Measurements from ENCODE around the gene CCNDBP1. TPM values are rescaled to one million over a fixed set of nuclear protein-coding genes. Genes with fewer than 3 reads are reported as not detected.

The CCNDBP1 gene
- total RNA-seq, 1 experiment from 2014 or later, result 20.4 TPM

DNA sequence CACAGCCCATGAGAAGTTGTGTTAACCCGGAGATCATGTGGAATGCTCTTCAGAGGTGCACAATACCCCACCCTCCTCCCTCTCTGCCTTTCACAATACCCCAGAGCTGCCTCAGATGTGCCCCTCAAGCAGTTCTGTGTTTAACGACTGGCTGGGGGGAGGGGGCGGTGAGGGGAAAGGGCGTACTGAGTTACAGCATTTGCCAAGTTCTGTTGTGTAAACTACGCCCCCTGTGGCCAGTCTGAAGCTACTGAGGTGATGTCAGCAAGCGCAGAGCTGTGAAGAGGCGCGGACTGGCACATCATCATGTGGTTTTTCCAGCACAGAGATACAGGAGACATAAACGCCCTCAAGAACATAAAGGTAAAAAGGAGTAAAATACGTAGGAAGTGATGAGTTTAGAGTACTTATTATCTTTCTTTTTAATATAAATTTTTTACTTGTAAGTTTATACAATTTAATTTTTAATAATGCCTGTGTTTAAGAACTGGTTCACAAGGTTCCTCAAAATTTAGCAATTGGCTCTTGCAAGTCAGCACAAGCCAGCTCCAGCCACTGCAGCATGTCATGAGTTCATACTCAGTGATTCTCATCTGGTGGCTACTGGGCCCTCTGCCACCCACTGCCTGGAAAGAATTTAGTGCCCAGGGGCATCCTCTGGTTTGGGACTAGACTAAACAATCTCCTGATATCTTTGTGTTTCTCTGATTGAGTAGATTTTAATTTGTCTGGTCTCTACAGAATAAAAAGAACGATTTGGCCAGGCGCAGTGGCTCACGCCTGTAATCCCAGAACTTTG is 33.9 kb downstream of the CCNDBP1 start:
- Mint-ChIP-seq H3K36me3 (no peaks in the 10 kb centered on the region), H3K4me3 (no peak overlapping the region), H3K4me1 (peaks cover 8% of the 10 kb centered on the region), H3K27ac (no peak overlapping the region), H3K27me3 (ENCODE audit: low read depth) (no peaks in the 10 kb centered on the region; the same call in 1 of the 2 replicates), H3K9me3 (no peaks in the 10 kb centered on the region)
- no peak for TF ChIP-seq ETV6 (CRISPR knock-in tag; IDR thresholded peaks at IDR 0.05)
- TF ChIP-seq, protein P1, sequence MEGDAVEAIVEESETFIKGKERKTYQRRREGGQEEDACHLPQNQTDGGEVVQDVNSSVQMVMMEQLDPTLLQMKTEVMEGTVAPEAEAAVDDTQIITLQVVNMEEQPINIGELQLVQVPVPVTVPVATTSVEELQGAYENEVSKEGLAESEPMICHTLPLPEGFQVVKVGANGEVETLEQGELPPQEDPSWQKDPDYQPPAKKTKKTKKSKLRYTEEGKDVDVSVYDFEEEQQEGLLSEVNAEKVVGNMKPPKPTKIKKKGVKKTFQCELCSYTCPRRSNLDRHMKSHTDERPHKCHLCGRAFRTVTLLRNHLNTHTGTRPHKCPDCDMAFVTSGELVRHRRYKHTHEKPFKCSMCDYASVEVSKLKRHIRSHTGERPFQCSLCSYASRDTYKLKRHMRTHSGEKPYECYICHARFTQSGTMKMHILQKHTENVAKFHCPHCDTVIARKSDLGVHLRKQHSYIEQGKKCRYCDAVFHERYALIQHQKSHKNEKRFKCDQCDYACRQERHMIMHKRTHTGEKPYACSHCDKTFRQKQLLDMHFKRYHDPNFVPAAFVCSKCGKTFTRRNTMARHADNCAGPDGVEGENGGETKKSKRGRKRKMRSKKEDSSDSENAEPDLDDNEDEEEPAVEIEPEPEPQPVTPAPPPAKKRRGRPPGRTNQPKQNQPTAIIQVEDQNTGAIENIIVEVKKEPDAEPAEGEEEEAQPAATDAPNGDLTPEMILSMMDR (IDR thresholded peaks at IDR 0.05), result peak; percentile 67
- ATAC-seq, result peak; percentile 96
- DNase-seq (ENCODE audit: low spot score), result peak; percentile 80
- CTCF ChIA-PET, result interaction anchor here (0.6 to 2.1 kb wide), 37 partner anchors 8 to 546 kb away, joined by 3 to 30 read pairs (median 4); partner anchors contain the start of genes CCNDBP1, TGM5, TGM7 and TUBGCP4
- POLR2A ChIA-PET, result interaction anchor here (0.7 kb wide), 1 partner anchor 9 kb away, joined by 3 read pairs; no protein-coding TSS in a partner anchor

DNA sequence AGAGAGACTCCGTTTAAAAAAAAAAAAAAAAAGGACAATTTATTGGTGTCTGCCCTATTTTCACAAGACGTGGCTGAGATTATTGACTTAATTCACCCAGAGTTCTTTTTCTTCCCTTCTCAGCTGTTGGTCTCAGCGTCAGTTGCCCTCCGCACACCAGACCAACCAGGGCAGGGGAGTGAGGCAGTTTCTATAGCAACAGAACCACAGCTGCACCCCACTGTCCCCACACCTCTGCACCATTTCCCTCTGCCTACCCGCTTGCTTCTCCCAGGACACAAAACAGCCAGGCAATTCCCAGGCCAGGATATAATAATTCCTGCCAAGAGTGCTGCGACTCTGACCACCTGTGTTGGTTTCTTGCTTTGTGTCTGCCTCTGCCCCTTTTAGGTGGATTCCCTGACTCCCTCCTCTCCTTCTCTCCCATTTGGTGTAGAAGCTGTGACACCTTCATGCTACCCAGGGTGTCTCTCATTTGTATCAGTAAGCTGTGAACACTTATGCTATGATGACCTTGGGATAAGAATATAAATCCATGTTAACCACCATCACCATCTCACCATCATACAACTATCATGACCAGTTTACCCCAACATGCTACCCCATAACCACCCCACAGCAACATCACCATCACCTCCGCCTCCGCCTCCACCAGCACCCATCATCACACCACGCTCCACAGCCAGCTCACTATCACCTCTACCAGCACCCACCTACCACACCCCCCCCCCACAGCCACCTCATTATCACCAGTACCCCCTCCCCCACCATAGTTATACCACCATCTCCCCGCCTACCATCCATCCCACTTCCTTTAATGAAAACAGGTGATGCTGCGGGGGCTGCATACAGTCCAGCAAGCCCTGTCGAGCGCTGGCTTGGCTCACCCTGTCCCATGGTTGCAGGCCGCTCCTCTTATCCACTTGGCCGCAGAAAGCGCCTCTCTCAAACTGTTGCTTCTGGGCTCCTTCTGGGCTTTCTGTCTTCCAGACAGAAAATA is 35.0 kb downstream of the CCNDBP1 start:
- no peak for TF ChIP-seq ATF1 (CRISPR knock-in tag; IDR thresholded peaks at IDR 0.05)
- TF ChIP-seq, protein P2, sequence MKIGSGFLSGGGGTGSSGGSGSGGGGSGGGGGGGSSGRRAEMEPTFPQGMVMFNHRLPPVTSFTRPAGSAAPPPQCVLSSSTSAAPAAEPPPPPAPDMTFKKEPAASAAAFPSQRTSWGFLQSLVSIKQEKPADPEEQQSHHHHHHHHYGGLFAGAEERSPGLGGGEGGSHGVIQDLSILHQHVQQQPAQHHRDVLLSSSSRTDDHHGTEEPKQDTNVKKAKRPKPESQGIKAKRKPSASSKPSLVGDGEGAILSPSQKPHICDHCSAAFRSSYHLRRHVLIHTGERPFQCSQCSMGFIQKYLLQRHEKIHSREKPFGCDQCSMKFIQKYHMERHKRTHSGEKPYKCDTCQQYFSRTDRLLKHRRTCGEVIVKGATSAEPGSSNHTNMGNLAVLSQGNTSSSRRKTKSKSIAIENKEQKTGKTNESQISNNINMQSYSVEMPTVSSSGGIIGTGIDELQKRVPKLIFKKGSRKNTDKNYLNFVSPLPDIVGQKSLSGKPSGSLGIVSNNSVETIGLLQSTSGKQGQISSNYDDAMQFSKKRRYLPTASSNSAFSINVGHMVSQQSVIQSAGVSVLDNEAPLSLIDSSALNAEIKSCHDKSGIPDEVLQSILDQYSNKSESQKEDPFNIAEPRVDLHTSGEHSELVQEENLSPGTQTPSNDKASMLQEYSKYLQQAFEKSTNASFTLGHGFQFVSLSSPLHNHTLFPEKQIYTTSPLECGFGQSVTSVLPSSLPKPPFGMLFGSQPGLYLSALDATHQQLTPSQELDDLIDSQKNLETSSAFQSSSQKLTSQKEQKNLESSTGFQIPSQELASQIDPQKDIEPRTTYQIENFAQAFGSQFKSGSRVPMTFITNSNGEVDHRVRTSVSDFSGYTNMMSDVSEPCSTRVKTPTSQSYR (CRISPR knock-in tag; IDR thresholded peaks at IDR 0.05), result no peak
- TF ChIP-seq ZNF671 (CRISPR knock-in tag; IDR thresholded peaks at IDR 0.05), result no peak
- Mint-ChIP-seq H3K4me3 (no peak overlapping the region), H3K9me3 (no peaks in the 10 kb centered on the region), H3K4me1 (peaks cover 5% of the 10 kb centered on the region), H3K27ac (no peak overlapping the region), H3K27me3 (ENCODE audit: low read depth) (no peaks in the 10 kb centered on the region; the same call in 1 of the 2 replicates), H3K36me3 (no peaks in the 10 kb centered on the region)
- DNase-seq (ENCODE audit: low spot score), result no peak
- ATAC-seq, result no peak
- ChIA-PET POLR2A (no interaction called here), CTCF (interaction anchor here (0.6 to 2.1 kb wide), 5 partner anchors 12 to 66 kb away, joined by 3 to 28 read pairs (median 6); no protein-coding TSS in a partner anchor)

DNA sequence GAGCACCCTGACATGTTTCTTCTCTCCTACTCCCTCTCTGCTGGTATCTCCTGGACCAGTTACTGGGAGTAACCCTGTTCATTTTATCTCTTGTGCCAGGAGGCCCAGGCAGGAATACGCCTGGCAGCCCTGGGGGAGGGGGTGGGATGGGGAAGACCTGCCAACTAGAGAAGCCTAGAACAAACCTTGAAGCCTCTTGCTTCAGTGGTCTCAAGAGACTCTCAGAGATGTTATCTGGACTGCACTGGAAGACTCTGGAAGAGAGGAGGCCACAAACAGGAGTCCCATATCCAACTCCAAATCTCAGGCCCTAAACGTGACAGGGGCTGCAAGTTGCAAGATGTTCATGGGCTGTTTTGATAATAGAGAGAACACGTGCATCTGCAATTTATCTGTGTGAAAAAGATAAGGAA is 35.8 kb downstream of the CCNDBP1 start, which contains the start of gene EPB42:
Gene EPB42, minus strand, starts transcription at position 28 of the 413 bp plus-strand sequence. CDS start 193 bp downstream, outside the sequence.
- ChIA-PET POLR2A (no interaction called here), CTCF (interaction anchor here (1.0 kb wide), 1 partner anchor 47 kb away, joined by 4 read pairs; no protein-coding TSS in a partner anchor)
- H3K4me3 Mint-ChIP-seq, result no peak within 1 kb of the TSS
- peaks cover 5% of the 10 kb centered on the region for H3K4me1 Mint-ChIP-seq
- no peak for DNase-seq (ENCODE audit: low spot score)
- no peak for TF ChIP-seq ZNF138 (CRISPR knock-in tag; conservative IDR thresholded peaks at IDR 0.05)
- TF ChIP-seq ZNF121 (CRISPR knock-in tag; IDR thresholded peaks at IDR 0.05), result no peak
- TF ChIP-seq, protein P3, sequence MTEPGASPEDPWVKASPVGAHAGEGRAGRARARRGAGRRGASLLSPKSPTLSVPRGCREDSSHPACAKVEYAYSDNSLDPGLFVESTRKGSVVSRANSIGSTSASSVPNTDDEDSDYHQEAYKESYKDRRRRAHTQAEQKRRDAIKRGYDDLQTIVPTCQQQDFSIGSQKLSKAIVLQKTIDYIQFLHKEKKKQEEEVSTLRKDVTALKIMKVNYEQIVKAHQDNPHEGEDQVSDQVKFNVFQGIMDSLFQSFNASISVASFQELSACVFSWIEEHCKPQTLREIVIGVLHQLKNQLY (CRISPR knock-in tag; IDR thresholded peaks at IDR 0.05), result no peak
- TF ChIP-seq, protein P4, sequence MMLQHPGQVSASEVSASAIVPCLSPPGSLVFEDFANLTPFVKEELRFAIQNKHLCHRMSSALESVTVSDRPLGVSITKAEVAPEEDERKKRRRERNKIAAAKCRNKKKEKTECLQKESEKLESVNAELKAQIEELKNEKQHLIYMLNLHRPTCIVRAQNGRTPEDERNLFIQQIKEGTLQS (CRISPR knock-in tag; conservative IDR thresholded peaks at IDR 0.05), result no peak
- no peaks in the 10 kb centered on the region for H3K36me3 Mint-ChIP-seq
- no peaks in the 10 kb centered on the region; the same call in 1 of the 2 replicates for H3K27me3 Mint-ChIP-seq (ENCODE audit: low read depth)
- H3K9me3 Mint-ChIP-seq, result no peaks in the 10 kb centered on the region
- ATAC-seq, result no peak
- no peak within 1 kb of the TSS; the same call in 1 of the 2 replicates for H3K27ac Mint-ChIP-seq

Measured in WTC11 (cell line).